Adrenal gland (tissue), 5 donors: ENCODE results near the gene ARID5B.

Experiments used
- CTCF ChIP-seq, 6 experiments: fragments of 450-650 bp in 4 of 6; fragments of 200-600 bp in 2 of 6; sonication (generic) in 1 of 6; IDR thresholded peaks; 1 replicate in 5 of 6; 2 replicates in 1 of 6; pipeline versions ENCODE4 v1.5.1 to v1.8.0; 2016 to 2021; ENCODE audit warnings: antibody characterized with exemption in 6 of 6, mild to moderate bottlenecking in 2 of 6, moderate library complexity in 1 of 6
- POLR2A ChIP-seq, 2 donors: fragments of 450-650 bp; IDR thresholded peaks; one replicate each; pipeline ENCODE4 v1.6.1; 2017; ENCODE audit warnings: antibody characterized with exemption in 2 of 2, mild to moderate bottlenecking in 2 of 2, moderate library complexity in 1 of 2
- donor health status: DM: no; HTN: no; CAD: no.

GRCh38 chr10:62031507-62031906 lies 130.0 kb downstream of the ARID5B start:
- TF ChIP-seq CTCF (IDR thresholded peaks at IDR 0.05) (no peak), POLR2A (IDR thresholded peaks at IDR 0.05) (no peak)
